Measurements from ENCODE around the gene FGF2. TPM values are rescaled to one million over a fixed set of nuclear protein-coding genes. Genes with fewer than 3 reads are reported as not detected.
A peak's percentile ranks its signal among the peaks of the same experiment; 100 is the strongest.
"Not testable (repeated sequence)": the region's sequence is repeated elsewhere in the genome, so short reads cannot be mapped to it uniquely, and the experiment has no call there.

FGF2 gene
- total RNA-seq, 1 donor from 2014 or later, result 6.5 TPM

DNA sequence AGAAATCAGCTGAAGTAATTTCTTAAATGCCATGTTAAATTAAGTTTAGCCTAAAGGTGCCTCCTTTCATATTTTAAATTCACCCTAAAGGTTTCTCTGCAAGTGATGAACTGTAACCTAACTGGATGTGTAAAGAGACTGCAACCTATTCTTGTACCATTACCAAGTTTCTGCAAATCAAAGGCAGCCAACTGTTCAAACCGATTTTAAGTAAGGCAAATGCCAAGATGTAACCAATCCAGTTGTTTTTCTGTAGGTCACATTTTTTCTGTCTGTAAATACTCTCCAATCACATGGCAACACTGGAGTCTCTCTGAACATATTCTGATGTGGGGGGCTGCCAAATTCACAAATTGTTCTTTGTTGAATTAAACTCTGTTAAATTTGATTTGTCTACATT, 42.4 kb upstream of the FGF2 start:
- Mint-ChIP-seq H3K9me3 (peaks cover 5% of the 10 kb centered on the region), H3K36me3 (peaks cover 3% of the 10 kb centered on the region), H3K4me3 (no peak overlapping the region), H3K4me1 (ENCODE audit: unreplicated experiment) (peaks cover 13% of the 10 kb centered on the region), H3K27ac (no peak overlapping the region), H3K27me3 (no peaks in the 10 kb centered on the region)
- DNase-seq (ENCODE audit: extremely low spot score, unreplicated experiment), result no peak
- TF ChIP-seq, protein P1, sequence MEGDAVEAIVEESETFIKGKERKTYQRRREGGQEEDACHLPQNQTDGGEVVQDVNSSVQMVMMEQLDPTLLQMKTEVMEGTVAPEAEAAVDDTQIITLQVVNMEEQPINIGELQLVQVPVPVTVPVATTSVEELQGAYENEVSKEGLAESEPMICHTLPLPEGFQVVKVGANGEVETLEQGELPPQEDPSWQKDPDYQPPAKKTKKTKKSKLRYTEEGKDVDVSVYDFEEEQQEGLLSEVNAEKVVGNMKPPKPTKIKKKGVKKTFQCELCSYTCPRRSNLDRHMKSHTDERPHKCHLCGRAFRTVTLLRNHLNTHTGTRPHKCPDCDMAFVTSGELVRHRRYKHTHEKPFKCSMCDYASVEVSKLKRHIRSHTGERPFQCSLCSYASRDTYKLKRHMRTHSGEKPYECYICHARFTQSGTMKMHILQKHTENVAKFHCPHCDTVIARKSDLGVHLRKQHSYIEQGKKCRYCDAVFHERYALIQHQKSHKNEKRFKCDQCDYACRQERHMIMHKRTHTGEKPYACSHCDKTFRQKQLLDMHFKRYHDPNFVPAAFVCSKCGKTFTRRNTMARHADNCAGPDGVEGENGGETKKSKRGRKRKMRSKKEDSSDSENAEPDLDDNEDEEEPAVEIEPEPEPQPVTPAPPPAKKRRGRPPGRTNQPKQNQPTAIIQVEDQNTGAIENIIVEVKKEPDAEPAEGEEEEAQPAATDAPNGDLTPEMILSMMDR (conservative IDR thresholded peaks at IDR 0.05), result no peak

GRCh38 chr4:122785099-122785498, 41.5 kb upstream of the FGF2 start:
- Mint-ChIP-seq H3K4me1 (ENCODE audit: unreplicated experiment) (peaks cover 13% of the 10 kb centered on the region), H3K27me3 (no peaks in the 10 kb centered on the region), H3K36me3 (peaks cover 3% of the 10 kb centered on the region), H3K27ac (no peak overlapping the region), H3K4me3 (no peak overlapping the region), H3K9me3 (peaks cover 5% of the 10 kb centered on the region)
- TF ChIP-seq, protein P1 (conservative IDR thresholded peaks at IDR 0.05), result no peak
- no peak for DNase-seq (ENCODE audit: extremely low spot score, unreplicated experiment)

- not testable (repeated sequence) for DNase-seq (ENCODE audit: extremely low spot score, unreplicated experiment); H3K4me3 Mint-ChIP-seq; H3K36me3 Mint-ChIP-seq; H3K9me3 Mint-ChIP-seq; H3K27me3 Mint-ChIP-seq
- H3K27ac Mint-ChIP-seq, result peak overlapping the region; percentile 35
- H3K4me1 Mint-ChIP-seq (ENCODE audit: unreplicated experiment), result peaks cover 13% of the 10 kb centered on the region
Observed at GRCh38 chr4:122786296-122786695, 40.3 kb upstream of the FGF2 start.

DNA sequence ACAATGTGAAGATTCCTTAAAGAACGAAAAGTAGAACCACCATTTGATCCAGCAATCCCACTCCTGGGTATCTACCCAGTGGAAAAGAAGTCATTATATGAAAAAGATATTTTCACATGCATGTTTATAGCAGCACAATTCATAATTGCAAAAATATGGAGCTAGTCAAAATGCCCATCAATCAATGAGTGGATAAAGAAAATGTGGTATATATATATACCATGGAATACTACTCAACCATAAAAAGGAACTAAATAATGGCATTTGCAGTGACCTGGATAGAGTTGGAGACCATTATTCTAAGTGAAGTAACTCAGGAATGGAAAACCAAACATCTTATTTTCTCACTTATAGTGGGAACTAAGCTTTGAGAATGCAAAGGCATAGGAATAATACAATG, 39.7 kb upstream of the FGF2 start:
- not testable (repeated sequence) for DNase-seq (ENCODE audit: extremely low spot score, unreplicated experiment); H3K27me3 Mint-ChIP-seq; H3K9me3 Mint-ChIP-seq; H3K36me3 Mint-ChIP-seq; H3K27ac Mint-ChIP-seq; H3K4me3 Mint-ChIP-seq
- H3K4me1 Mint-ChIP-seq (ENCODE audit: unreplicated experiment), result peaks cover 13% of the 10 kb centered on the region

DNA sequence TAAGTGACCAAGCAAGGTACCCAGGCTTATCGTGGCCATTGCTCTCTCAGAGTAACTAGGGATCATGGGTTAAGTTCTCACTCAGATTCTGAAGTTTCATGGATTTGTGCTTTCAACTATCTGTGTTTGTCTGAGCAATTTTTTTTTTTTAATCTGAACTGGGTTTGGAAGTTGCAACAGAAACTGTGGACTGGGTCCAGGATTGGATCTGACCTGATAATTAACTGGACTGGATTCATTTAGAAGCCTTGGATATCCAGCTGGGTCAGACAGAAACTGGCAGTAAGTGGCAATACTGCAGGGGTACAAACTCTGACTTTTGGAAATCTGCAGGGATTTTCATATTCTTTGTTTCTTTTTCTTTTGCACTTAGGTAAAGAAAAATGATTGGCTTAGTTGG, 38.7 kb upstream of the FGF2 start:
- no peak for DNase-seq (ENCODE audit: extremely low spot score, unreplicated experiment)
- Mint-ChIP-seq H3K4me1 (ENCODE audit: unreplicated experiment) (peaks cover 13% of the 10 kb centered on the region), H3K9me3 (peaks cover 5% of the 10 kb centered on the region), H3K27me3 (no peaks in the 10 kb centered on the region), H3K4me3 (no peak overlapping the region), H3K36me3 (peaks cover 3% of the 10 kb centered on the region), H3K27ac (no peak overlapping the region)
- TF ChIP-seq, protein P1 (conservative IDR thresholded peaks at IDR 0.05), result no peak

GRCh38 chr4:122788935-122789334, 37.7 kb upstream of the FGF2 start:
- no peak overlapping the region for H3K27ac Mint-ChIP-seq
- H3K9me3 Mint-ChIP-seq, result peaks cover 5% of the 10 kb centered on the region
- peaks cover 3% of the 10 kb centered on the region for H3K36me3 Mint-ChIP-seq
- H3K27me3 Mint-ChIP-seq, result no peaks in the 10 kb centered on the region
- no peak for DNase-seq (ENCODE audit: extremely low spot score, unreplicated experiment)
- H3K4me3 Mint-ChIP-seq, result no peak overlapping the region
- peaks cover 4% of the 10 kb centered on the region for H3K4me1 Mint-ChIP-seq (ENCODE audit: unreplicated experiment)
- TF ChIP-seq, protein P1 (conservative IDR thresholded peaks at IDR 0.05), result no peak

DNA sequence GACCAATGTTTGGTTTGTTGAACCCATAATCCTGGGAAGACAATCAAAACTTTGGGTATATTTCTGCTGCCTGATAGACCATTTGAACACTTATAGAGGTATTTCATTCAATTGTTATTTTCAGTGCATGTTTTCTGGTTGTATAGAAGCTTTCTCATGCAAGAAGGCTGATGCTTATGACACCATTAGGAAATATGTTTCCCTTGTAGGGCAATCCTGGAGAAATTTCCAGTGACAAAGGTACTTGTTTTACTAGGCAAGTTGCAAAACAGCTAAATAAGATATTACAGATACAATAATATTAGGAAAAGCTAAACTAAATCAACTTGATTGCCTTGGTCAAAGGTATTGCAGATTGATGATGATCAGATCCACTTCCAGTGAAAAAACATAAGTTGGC, 32.8 kb upstream of the FGF2 start:
- peaks cover 10% of the 10 kb centered on the region for H3K4me1 Mint-ChIP-seq (ENCODE audit: unreplicated experiment)
- DNase-seq (ENCODE audit: extremely low spot score, unreplicated experiment), result no peak
- H3K27ac Mint-ChIP-seq, result no peak overlapping the region
- H3K4me3 Mint-ChIP-seq, result no peak overlapping the region
- H3K9me3 Mint-ChIP-seq, result peaks cover 3% of the 10 kb centered on the region
- no peaks in the 10 kb centered on the region for H3K27me3 Mint-ChIP-seq
- TF ChIP-seq, protein P1 (conservative IDR thresholded peaks at IDR 0.05), result no peak
- H3K36me3 Mint-ChIP-seq, result no peaks in the 10 kb centered on the region

Data from type B pancreatic cell (in vitro differentiated cells).